PFSK-1 (cell line): ENCODE measurements around the gene DALRD3.

Experiments
- FOXP2 ChIP-seq: optimal IDR thresholded peaks from 2 replicates; pipeline ENCODE3; 2011; ENCODE audit warnings: borderline replicate concordance, control low read depth, inconsistent platforms; ENCODE audit not compliant: insufficient read depth; ENCODE audit errors: extremely low read length, extremely low read depth
- POLR2AphosphoS5 ChIP-seq: IDR thresholded peaks from 2 replicates; pipeline ENCODE4 v1.6.1; 2012; ENCODE audit warnings: low read depth, mild to moderate bottlenecking, control low read depth, low read length, moderate library complexity
- SIN3A ChIP-seq: IDR thresholded peaks from 2 replicates; pipeline ENCODE4 v1.6.1; 2012; ENCODE audit warnings: mild to moderate bottlenecking, low read length, moderate library complexity, borderline replicate concordance; ENCODE audit not compliant: insufficient read depth
- TAF1 ChIP-seq: IDR thresholded peaks from 2 replicates; pipeline ENCODE4 v1.6.1; 2012; ENCODE audit warnings: low read length, control low read depth, borderline replicate concordance; ENCODE audit not compliant: insufficient read depth
- TF ChIP-seq, protein P1 (sequence below), 2 experiments: IDR thresholded peaks; 2 replicates each; pipeline versions ENCODE4 v1.6.1 to v1.8.0; 2011 to 2012; ENCODE audit warnings: low read depth in 2 of 2, low read length in 2 of 2, control low read depth in 1 of 2, inconsistent platforms in 1 of 2, mild to moderate bottlenecking in 1 of 2, moderate library complexity in 1 of 2; ENCODE audit not compliant: insufficient read depth in 1 of 2

Gene DALRD3

DNA sequence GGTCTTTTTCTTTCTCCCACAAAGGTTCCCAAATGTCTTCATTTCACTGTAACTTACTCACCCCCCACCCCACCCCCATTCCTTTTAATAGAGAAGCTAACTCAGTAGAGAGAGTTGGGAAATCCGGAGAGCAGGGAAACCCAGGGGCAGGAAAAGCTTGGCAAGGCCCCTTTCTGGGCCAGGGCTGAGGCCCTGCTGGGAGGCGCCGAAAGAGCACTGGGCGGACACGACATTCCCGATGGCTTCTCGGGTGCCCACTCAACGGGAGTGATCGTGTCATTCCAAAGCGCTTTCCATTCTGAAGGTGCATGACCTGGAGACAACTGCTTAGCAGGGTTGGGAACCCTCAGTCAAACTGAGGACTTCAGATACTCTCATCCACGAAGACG is 1.6 kb upstream of the DALRD3 start:
- TF ChIP-seq SIN3A (no peak), FOXP2 (no peak), POLR2AphosphoS5 (no peak), TAF1 (no peak)
- TF ChIP-seq, protein P1, sequence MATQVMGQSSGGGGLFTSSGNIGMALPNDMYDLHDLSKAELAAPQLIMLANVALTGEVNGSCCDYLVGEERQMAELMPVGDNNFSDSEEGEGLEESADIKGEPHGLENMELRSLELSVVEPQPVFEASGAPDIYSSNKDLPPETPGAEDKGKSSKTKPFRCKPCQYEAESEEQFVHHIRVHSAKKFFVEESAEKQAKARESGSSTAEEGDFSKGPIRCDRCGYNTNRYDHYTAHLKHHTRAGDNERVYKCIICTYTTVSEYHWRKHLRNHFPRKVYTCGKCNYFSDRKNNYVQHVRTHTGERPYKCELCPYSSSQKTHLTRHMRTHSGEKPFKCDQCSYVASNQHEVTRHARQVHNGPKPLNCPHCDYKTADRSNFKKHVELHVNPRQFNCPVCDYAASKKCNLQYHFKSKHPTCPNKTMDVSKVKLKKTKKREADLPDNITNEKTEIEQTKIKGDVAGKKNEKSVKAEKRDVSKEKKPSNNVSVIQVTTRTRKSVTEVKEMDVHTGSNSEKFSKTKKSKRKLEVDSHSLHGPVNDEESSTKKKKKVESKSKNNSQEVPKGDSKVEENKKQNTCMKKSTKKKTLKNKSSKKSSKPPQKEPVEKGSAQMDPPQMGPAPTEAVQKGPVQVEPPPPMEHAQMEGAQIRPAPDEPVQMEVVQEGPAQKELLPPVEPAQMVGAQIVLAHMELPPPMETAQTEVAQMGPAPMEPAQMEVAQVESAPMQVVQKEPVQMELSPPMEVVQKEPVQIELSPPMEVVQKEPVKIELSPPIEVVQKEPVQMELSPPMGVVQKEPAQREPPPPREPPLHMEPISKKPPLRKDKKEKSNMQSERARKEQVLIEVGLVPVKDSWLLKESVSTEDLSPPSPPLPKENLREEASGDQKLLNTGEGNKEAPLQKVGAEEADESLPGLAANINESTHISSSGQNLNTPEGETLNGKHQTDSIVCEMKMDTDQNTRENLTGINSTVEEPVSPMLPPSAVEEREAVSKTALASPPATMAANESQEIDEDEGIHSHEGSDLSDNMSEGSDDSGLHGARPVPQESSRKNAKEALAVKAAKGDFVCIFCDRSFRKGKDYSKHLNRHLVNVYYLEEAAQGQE (IDR thresholded peaks at IDR 0.05; ENCODE audit: insufficient read depth in 1 of 2, low read depth in 2 of 2, low read length in 2 of 2), result no peak

GRCh38 chr3:49018707-49019006 is 277 bp upstream of the DALRD3 start:
- TF ChIP-seq, protein P1 (IDR thresholded peaks at IDR 0.05; ENCODE audit: insufficient read depth in 1 of 2, low read depth in 2 of 2, low read length in 2 of 2), result no peak
- TF ChIP-seq FOXP2 (no peak), POLR2AphosphoS5 (no peak), SIN3A (no peak), TAF1 (no peak)

DNA sequence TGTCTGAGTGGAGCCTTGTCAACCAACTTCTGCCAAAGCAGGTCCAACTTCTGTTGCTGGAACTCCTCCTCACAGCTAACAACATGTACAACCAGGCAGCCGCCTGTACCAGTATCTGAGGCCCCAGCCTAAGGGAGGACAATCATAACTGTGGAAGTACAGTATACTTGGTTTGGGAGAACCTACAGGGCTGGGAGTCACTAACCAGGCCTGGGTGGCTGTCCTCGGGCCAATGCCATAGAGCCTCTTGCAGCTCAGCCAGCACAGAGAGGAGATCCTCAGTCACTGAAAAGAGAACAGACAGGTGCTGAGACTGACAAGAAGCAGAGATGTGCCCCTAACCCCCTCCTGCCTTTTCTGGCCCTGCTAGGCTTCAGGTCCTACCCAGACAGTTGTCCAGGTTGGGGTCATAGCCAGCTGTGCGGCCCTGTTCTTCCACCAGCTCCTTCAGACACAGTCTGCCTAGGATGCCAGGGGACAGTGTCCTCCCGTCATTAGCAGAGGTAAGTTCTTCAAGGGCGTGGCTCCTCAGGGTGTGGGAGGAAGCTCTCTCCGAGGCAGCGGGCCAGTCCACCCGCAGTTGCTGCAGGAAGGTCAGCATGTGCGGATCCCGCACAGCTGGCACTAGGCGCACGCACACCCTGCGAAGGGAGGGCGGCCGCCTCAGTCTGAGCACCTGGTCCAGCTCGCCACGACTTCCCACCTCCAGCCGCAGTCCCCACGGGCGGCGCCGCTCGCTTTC is 980 bp downstream of the DALRD3 start:
- TF ChIP-seq POLR2AphosphoS5, result no peak
- TF ChIP-seq TAF1, result no peak
- TF ChIP-seq, protein P1 (IDR thresholded peaks at IDR 0.05; ENCODE audit: insufficient read depth in 1 of 2, low read depth in 2 of 2, low read length in 2 of 2), result no peak
- no peak for TF ChIP-seq SIN3A

DNA sequence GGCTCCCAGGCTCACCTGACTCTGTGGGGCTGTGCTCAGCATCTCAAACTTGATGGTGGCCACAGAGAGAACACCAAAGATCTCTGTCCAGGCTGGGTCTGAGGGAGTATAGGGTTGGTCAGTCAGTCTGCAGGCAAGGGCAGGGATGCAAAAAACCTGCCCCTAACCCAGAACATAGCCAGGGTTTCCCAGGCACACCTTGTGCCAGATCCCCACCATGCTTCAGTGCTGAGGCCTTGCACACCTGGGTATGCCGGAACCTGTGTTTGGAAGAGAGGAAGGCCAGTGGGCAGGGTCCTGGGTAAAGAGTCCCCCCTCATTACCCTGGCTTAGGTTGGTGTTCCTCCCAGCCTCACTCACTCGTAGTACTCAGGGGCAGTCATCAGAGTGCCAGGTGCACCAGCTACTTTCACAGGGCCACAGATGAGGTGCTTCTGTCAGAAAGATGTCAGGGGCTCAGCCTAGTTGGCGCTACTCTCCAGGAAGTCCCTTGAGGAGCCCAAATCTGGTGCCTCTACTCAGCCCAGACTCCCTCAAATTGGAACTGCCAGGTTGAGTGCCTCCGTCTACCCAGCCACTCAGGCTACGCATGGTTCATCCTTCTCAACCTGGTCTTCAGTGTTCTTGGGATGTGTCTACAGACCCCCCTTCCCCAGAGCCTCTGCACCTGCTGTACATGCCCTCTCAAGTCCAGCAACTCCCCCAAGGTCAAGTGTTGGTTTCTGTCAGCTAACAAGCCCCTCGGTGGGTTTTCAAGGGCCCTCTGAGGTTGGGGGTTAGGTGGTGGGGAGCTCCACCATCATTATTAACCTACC is 1.8 kb downstream of the DALRD3 start:
- TF ChIP-seq SIN3A (no peak), POLR2AphosphoS5 (no peak), FOXP2 (no peak)
- TF ChIP-seq, protein P1 (IDR thresholded peaks at IDR 0.05; ENCODE audit: insufficient read depth in 1 of 2, low read depth in 2 of 2, low read length in 2 of 2), result no peak
